T-helper 1 cell (primary cell): ENCODE results near the gene TRIM34.
"Not testable (repeated sequence)": the region's sequence is repeated elsewhere in the genome, so short reads cannot be mapped to it uniquely, and the experiment has no call there.

Experiments
- DNase-seq, 5 donors: peaks; one replicate each; pipeline ENCODE4 v3.0.0-alpha.2; 2012 to 2020

Gene TRIM34

DNA sequence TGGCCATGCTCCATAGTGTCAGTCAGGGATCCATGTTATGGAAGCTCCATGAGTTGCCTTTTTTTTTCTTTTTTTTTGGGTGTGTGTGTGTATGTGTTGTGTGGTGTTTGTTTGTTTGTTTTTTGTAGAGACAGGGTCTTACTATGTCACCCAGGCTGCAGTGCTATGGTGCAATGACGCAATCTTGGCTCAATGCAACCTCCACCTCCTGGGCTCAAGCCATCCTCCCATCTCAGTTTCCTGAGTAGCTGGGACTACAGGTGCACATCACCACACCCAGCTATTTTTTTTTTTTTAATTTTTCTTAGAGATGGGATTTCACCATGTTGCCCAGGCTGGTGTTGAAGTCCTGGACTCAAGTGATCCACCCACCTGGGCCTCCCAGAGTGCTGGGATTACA, 63.7 kb downstream of the TRIM34 start:
- DNase-seq, result no peak

- DNase-seq, result peak in 4 of 5 donors; percentile 29 to 83 (median 33)
Measured at GRCh38 chr11:5689551-5689983, 64.8 kb downstream of the TRIM34 start, which contains the start of gene TRIM22. Gene TRIM22, plus strand, starts transcription at chr11:5689790. Its CDS starts 6,443 bp downstream, at chr11:5696233.

GRCh38 chr11:5690216-5690615, 65.4 kb downstream of the TRIM34 start:
- no peak for DNase-seq

DNA sequence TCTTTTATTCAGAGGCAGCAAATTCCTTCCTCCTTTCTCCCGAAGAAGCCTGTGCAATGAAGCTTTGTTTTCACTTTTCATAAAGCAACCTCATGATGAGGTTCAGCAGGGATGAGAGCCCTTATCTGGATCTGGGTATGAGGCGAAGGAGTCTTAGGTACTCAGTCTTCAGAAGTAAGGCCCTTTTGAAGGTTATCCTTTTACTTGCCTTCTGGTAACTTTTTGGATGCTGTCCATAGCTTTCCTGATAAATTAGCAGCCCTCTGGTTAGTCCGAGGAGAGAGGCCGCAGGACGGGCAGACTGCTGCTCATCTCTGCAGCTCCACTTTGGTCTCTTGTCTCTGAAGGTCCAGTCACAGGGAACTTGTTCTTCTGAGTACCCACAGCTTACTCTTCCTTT, 65.9 kb downstream of the TRIM34 start:
- no peak for DNase-seq

GRCh38 chr11:5691238-5691963, 66.6 kb downstream of the TRIM34 start:
- DNase-seq, result not testable (repeated sequence)

GRCh38 chr11:5691964-5692361, 67.2 kb downstream of the TRIM34 start:
- peak in 1 of 5 donors; percentile 13 for DNase-seq
